SK-N-SH treated with all-trans-retinoic acid at 6 μM for 48 hours (cell line): ENCODE results near the gene LLGL2.

Source experiments
- ARNTL ChIP-seq: fragments of 450-650 bp; formaldehyde crosslinking; IDR thresholded peaks from 2 replicates; pipeline ENCODE4 v1.5.0; 2020; ENCODE audit warnings: low read depth, mild to moderate bottlenecking, moderate library complexity, borderline replicate concordance
- ESRRG ChIP-seq: fragments of 250-450 bp; sonication (Bioruptor Pico); IDR thresholded peaks from 2 replicates; pipeline ENCODE4 v1.6.1; 2021; ENCODE audit warnings: mild to moderate bottlenecking
- PPARA ChIP-seq: fragments of 250-450 bp; sonication (Bioruptor Pico); IDR thresholded peaks from 2 replicates; pipeline ENCODE4 v1.5.0; 2020; ENCODE audit warnings: mild to moderate bottlenecking, borderline replicate concordance
- RARB ChIP-seq: fragments of 250-450 bp; sonication (Bioruptor Pico); IDR thresholded peaks from 2 replicates; pipeline ENCODE4 v1.8.0; 2021; ENCODE audit warnings: mild to moderate bottlenecking, moderate library complexity
- SNAI2 ChIP-seq: fragments of 250-450 bp; sonication (Bioruptor Pico); IDR thresholded peaks from 2 replicates; pipeline ENCODE4 v1.5.0; 2020; ENCODE audit warnings: mild to moderate bottlenecking, moderate library complexity

DNA sequence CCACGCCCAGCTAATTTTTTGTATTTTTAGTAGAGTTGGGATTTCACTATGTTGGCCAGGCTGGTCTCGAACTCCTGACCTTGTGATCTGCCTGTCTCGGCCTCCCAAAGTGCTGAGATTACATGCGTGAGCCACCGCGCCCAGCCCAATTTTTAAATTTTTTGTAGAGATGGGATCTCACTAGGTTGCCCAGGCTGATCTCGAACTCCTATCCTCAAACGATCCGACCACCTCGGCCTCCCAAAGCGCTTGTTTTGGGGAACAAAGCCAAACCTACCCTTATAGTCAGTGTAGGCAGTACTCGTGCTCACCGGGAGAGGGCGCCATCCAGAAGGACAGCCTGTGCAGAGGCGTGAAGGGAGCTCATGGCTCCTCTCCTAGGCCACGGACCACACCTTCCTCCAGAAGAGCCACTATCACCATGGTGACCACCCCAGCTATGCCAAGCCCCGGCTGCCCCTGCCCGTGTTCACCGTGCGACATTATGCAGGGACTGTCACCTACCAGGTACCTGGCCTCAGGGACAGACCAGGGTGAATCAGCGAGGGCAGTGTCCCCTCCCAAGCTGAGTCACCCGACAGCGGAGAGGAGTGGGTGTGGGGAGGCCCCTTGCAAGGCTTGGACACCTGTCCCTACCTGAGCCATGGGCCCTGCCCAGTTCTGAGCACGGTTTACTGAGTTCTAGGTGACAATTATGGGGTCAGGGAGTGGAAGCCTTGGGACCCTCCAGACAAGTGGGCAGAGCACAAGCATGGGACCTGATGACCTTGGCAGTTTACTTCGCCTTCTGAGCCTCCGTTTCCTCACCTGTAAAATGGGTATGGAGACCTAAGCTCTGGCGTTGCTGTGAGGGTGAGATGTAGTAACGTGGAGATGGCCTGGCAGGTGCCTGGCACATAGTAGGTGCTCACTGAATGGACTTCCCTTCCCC is 75.8 kb downstream of the LLGL2 start:
- TF ChIP-seq SNAI2 (CRISPR knock-in tag) (no peak), RARB (CRISPR knock-in tag) (no peak), ESRRG (CRISPR knock-in tag) (no peak), PPARA (CRISPR knock-in tag) (no peak), ARNTL (CRISPR knock-in tag) (no peak)
